ENCODE data around the gene GRIA1. TPM values are rescaled to one million over a fixed set of nuclear protein-coding genes. Genes with fewer than 3 reads are reported as not detected.

Gene GRIA1
- total and polyA plus RNA-seq, 2 of the 13 experiments (the other 11 are each of a cell fraction or from before 2014, with no cell fraction given): not detected

DNA sequence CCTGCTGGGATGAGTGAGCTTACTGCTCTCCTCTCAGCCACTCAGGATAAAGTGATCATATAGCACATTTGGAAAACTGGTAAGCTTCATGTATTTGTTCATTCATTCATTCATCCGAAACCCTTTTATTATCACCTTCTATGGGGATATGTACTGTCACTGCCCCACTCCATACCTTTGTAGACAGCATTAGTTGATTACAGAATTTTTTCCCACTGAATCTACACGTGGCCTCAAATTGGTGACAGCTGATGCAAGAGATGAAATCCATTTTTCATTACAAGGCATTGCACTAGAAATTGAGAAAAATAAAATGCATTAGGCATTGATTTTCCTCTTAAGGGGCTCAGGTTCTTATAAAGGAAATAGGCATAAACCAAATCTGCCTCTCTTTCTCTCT, 9.7 kb downstream of the GRIA1 start:
- TF ChIP-seq RNF219 (CRISPR knock-in tag; IDR thresholded peaks at IDR 0.05) (no peak), REST (IDR thresholded peaks at IDR 0.05; ENCODE audit: borderline replicate concordance in 1 of 2, low read depth in 1 of 2, low read length in 2 of 2) (no peak), ZBTB7A (CRISPR knock-in tag; IDR thresholded peaks at IDR 0.05) (no peak), ZNF317 (CRISPR knock-in tag; IDR thresholded peaks at IDR 0.05) (no peak), SMARCC2 (IDR thresholded peaks at IDR 0.05) (no peak), ZNF468 (CRISPR knock-in tag; IDR thresholded peaks at IDR 0.05) (no peak), HNRNPH1 (optimal IDR thresholded peaks at IDR 0.05; ENCODE audit: low read depth, low read length) (no peak), ZBTB46 (CRISPR knock-in tag; IDR thresholded peaks at IDR 0.05; ENCODE audit: borderline replicate concordance) (no peak), ZNF572 (CRISPR knock-in tag; IDR thresholded peaks at IDR 0.05) (no peak), ZNF282 (IDR thresholded peaks at IDR 0.05; ENCODE audit: partially characterized antibody) (no peak), ZEB1 (IDR thresholded peaks at IDR 0.05; ENCODE audit: insufficient replicate concordance, low read depth) (no peak)
- no peaks in the 10 kb centered on the region for H3K36me3 ChIP-seq (replicated peaks in 1 of 2; ENCODE audit: control insufficient read depth in 1 of 2, insufficient read depth in 2 of 2, low read length in 2 of 2)
- H4K20me1 ChIP-seq (ENCODE audit: insufficient read depth, low read length): no peaks in the 10 kb centered on the region
- H3K9me3 ChIP-seq (ENCODE audit: low read length): no peaks in the 10 kb centered on the region
- no peak overlapping the region for H3K9ac ChIP-seq (ENCODE audit: insufficient read depth, low read depth, low read length)
- FAIRE-seq (no peak), DNase-seq (ENCODE audit: low spot score) (no peak), ATAC-seq (no peak)
- CTCF ChIA-PET (ENCODE audit: low intra/inter-chr PET ratio, low total read pairs): no interaction called here
- intact Hi-C loops (cut with micrococcal nuclease; ENCODE audit: unreplicated experiment) (no loop called here), in situ Hi-C loops (cut with HindIII; ENCODE audit: extremely low pct_ligation_motif_present, low pct_unique_long_range_greater_than_20kb) (no loop called here)
- BruUV-seq (replicated peaks): no TSS peak
- 16% methylated on average over 2 of the region's 2 CpGs for WGBS (ENCODE audit: low lambda C conversion rate)
- no peak overlapping the region for H2AFZ ChIP-seq (ENCODE audit: low read length)
- no peaks in the 10 kb centered on the region for H3K79me2 ChIP-seq (ENCODE audit: insufficient read depth, low read length)
- H3K4me1 ChIP-seq (ENCODE audit: insufficient read depth, low read length): no peaks in the 10 kb centered on the region
- POLR2A ChIA-PET: no interaction called here
- H3K4me3 ChIP-seq (replicated peaks in 1 of 3; ENCODE audit: insufficient read depth in 1 of 3, low read depth in 2 of 3, low read length in 3 of 3): no peak overlapping the region
- no peak overlapping the region for H3K4me2 ChIP-seq (ENCODE audit: low read depth, low read length)
- H3K27me3 ChIP-seq (ENCODE audit: control insufficient read depth in 1 of 2, insufficient read depth in 2 of 2, low read length in 2 of 2): no peaks in the 10 kb centered on the region
- H3K27ac ChIP-seq (ENCODE audit: extremely low read length, insufficient read depth, low read length): no peak overlapping the region
